ENCODE data around the gene UQCR11. TPM values are rescaled to one million over a fixed set of nuclear protein-coding genes. Genes with fewer than 3 reads are reported as not detected.

Gene UQCR11
- total RNA-seq, 1 donor from 2014 or later = 39.6 TPM

- no peak for DNase-seq
These were observed 38.0 kb downstream of the UQCR11 start for GRCh38 chr19:1567116-1567847.

- DNase-seq = peak; percentile 78
These were observed 38.7 kb downstream of the UQCR11 start for GRCh38 chr19:1566392-1567115.

GRCh38 chr19:1563251-1563650 is 42.0 kb downstream of the UQCR11 start:
- no peak for DNase-seq

GRCh38 chr19:1561236-1561842 is 43.9 kb downstream of the UQCR11 start:
- no peak for DNase-seq

DNA sequence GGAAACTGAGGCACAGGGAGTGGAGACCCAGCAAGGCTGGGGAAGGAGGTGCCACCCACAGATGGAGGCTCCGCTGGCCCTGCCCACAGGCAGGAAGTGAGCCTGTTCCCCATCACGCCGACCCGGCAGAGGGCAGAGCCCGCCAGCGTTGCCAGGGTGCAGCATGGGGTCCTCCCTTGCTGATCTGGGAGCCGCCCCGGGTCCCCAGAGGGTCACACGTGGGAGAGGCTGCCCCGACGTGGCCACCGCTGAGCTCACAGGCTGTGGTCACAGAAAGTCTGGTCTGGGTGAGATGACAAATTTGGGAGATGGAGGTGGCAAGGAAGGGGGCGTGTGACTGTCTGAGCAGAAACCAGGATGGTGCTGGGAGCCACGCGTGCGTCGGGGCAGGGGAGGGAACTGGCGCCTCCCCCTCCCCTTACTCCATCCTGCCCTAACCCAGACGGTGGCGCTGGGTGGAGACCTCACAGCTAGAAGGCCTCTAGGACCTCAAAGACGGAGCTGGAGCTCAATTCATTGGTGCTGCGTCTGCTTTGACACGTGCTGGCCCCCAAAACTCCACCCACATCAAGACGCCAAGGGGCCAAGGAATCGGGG is 44.9 kb downstream of the UQCR11 start:
- no peak for DNase-seq

GRCh38 chr19:1558552-1558951 is 46.7 kb downstream of the UQCR11 start:
- no peak for DNase-seq

DNA sequence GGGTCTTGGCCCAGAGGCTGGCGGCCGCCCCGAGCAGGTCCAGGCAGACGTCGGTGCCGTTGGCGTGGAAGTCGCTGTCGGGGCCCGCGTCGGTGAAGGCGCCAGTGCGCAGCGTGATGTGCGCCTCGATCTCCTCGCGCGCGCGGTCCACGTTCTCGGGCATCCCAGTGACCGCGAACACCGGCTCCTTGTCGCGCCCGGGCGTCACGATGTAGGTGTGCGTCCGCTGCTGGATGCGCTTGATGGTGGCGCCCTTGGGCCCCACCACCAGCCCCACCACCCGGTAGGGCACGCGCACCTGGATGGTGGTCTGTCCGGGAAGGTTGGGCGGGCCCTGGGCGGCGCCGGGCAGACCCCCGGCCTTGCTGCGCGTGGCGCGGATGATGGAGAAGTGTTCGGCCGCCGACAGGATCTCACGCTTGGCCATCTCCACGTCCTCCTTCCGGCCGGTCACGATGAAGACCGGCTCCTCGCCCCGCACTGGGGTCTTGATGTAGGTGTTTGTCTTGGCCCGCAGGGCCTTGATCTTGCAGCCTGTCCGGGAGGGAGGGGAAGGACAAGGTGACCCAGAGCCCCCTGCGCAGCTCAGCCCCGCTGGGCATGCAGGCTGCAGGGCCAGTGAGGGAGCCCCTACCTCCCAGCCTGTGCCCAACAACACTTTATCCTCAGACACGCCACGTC is 48.7 kb downstream of the UQCR11 start:
- DNase-seq = no peak

DNA sequence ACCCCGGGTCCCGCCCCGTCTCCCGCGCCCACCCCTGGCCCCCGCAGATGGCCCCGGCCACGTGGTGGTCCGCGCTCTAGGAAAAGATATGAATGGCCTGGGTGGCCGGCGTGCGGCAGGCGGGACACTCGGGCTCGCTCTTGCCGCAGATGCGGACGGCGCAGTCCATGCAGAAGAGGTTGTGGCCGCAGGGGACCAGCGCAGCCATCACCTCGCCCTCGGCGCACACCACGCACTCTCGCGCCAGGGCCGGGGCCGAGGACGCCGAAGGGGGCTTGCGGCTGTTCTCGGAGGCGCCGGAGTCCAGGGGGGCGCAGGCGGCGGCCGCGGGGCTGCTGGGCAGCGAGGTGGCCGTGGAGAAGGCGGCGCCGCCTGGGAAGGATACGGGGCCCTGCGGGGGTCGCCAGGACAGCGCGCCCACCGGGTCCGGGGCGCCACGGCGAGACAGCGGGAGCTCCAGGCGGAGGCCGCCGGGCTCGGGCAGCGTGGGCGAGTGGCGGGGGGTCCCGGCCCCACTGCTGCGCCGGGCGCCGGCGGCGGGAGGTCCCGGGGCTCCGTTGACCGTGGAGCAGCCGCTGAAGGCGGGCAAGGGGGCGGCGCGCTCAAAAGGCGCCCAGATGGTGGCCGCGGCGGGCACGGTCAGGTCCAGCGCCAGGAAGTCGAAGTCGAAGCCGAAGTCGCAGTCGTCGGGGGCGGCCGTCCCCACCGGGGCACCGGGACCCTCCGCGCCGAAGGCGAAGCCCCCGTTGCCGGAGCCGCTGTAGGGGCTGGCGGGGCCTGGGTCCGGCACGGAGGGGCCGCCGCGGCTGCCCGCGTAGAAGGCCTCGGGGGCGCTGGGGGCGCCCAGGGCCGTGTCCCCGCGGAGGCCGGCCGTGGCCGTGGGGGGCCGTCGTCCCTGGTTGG is 49.5 kb downstream of the UQCR11 start:
- DNase-seq = no peak

DNA sequence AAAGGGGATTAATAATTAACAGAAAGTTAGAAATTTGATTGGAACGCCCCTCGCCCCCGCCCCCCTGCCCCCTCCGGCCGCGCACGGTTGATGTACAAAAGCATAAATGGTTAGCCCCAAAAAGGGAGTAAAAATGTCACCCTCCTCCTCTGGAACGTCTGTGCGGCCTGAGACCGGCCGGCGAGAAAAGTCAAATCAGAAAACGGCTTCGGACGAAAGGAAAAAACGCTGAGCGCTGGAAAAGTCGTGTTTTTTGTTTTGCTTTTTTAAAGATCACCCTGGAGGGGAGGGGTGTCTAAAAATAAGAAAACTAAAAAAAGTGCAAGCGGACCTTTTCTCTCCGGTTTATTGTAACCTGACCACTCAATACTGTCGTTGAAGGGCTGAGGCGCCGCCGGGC is 50.3 kb downstream of the UQCR11 start:
- DNase-seq = no peak

DNA sequence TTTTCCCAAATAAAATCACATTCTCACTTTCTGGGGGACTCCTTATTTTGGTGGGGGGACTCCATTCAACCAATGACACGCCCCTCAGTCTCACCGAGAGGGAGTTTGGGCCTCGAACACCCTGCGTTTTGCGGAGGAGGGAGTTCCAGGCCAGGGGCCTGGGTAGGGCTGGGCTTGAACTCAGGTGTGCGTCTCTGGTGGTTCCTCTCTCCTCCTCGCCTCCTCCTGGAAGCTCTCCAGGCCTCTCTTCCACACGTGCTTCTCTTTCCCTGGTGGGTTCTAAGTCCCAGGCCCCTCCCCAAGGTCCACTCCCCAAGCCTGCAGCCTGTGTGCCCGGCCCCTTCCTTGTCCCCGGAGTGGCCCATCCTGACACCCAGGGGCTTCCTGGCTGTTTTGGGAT is 51.8 kb downstream of the UQCR11 start:
- no peak for DNase-seq

- DNase-seq = no peak
These were observed 53.9 kb downstream of the UQCR11 start for GRCh38 chr19:1551068-1552040.

- DNase-seq = no peak
These were observed 55.8 kb downstream of the UQCR11 start for GRCh38 chr19:1549332-1549945.

Small RNAs within 50 kb of the gene (small RNA-seq; reads per million reads assigned to genes)
- not detected for gene AC005943.2
- gene RN7SL477P = not detected
- gene RNU6-1223P = not detected

Other genes starting within 250 kb of the UQCR11 start
- 26.5 TPM for gene NDUFS7, start 221.6 kb downstream of the UQCR11 start, total RNA-seq
- gene GAMT, start 203.9 kb downstream of the UQCR11 start, total RNA-seq = 16.7 TPM
- gene DAZAP1, start 197.9 kb downstream of the UQCR11 start, total RNA-seq = 35.7 TPM
- gene RPS15, start 167.1 kb downstream of the UQCR11 start, total RNA-seq = 252 TPM
- gene APC2, start 155.3 kb downstream of the UQCR11 start, total RNA-seq = 141 TPM
- 18.6 TPM for gene C19orf25, start 126.2 kb downstream of the UQCR11 start, total RNA-seq
- gene PCSK4, start 115.1 kb downstream of the UQCR11 start, total RNA-seq = 1.7 TPM
- 0.31 TPM for gene REEP6, start 114.3 kb downstream of the UQCR11 start, total RNA-seq
- not detected for gene ADAMTSL5, start 92.4 kb downstream of the UQCR11 start, total RNA-seq
- not detected for gene PLK5, start 81.4 kb downstream of the UQCR11 start, total RNA-seq
- 58.5 TPM for gene MEX3D, start 37.1 kb downstream of the UQCR11 start, total RNA-seq
- 54.7 TPM for gene MBD3, start 12.6 kb downstream of the UQCR11 start, total RNA-seq
- 20.9 TPM for gene TCF3, start 47.2 kb upstream of the UQCR11 start, total RNA-seq
- gene ONECUT3, start 148.0 kb upstream of the UQCR11 start, total RNA-seq = not detected
- gene ATP8B3, start 206.8 kb upstream of the UQCR11 start, total RNA-seq = under 0.01 TPM
- gene REXO1, start 243.0 kb upstream of the UQCR11 start, total RNA-seq = 2.8 TPM